Fibroblast of lung (primary cell): Measurements from ENCODE around the gene BABAM2. TPM values are rescaled to one million over a fixed set of nuclear protein-coding genes. Genes with fewer than 3 reads are reported as not detected.
"Not testable (repeated sequence)": the region's sequence is repeated elsewhere in the genome, so short reads cannot be mapped to it uniquely, and the experiment has no call there.

Source experiments
- DNase-seq, 2 donors: peaks; one replicate each; pipeline versions ENCODE4 v3.0.0 to v3.0.0-alpha.2; 2010; ENCODE audit warnings: low read depth in 2 of 2
- H2AFZ ChIP-seq: 2 replicates; pipeline ENCODE4 v1.5.1; 2012; ENCODE audit warnings: low read length, control low read depth, inconsistent platforms
- H3K27ac ChIP-seq: 2 replicates; pipeline ENCODE4 v1.5.1; 2011; ENCODE audit warnings: low read length, control low read depth; ENCODE audit not compliant: insufficient read depth
- H3K27me3 ChIP-seq: 2 replicates; pipeline ENCODE4 v1.5.1; 2011; ENCODE audit warnings: mild to moderate bottlenecking, low read length; ENCODE audit not compliant: control insufficient read depth, insufficient read depth
- H3K36me3 ChIP-seq: 2 replicates; pipeline ENCODE4 v1.5.1; 2011; ENCODE audit warnings: low read length; ENCODE audit not compliant: control insufficient read depth, insufficient read depth
- H3K4me1 ChIP-seq: 2 replicates; pipeline ENCODE4 v1.5.1; 2011; ENCODE audit warnings: low read length; ENCODE audit not compliant: control insufficient read depth, insufficient read depth; ENCODE audit errors: extremely low read depth
- H3K4me2 ChIP-seq: 2 replicates; pipeline ENCODE4 v1.5.1; 2011; ENCODE audit warnings: low read length, control low read depth; ENCODE audit not compliant: insufficient read depth; ENCODE audit errors: extremely low read depth
- H3K4me3 ChIP-seq, 4 experiments: fragments of 200-600 bp in 1 of 4; sonication (generic) in 1 of 4; replicated peaks in 1 of 4; 2 replicates each; pipeline ENCODE4 v1.5.1; 2011 to 2016; ENCODE audit warnings: low read length in 4 of 4, low read depth in 3 of 4, mild to moderate bottlenecking in 3 of 4, control low read depth in 2 of 4, inconsistent platforms in 1 of 4, mixed read lengths in 1 of 4; ENCODE audit not compliant: insufficient read depth in 1 of 4; ENCODE audit errors: control extremely low read depth in 1 of 4
- H3K79me2 ChIP-seq: 2 replicates; pipeline ENCODE4 v1.5.1; 2012; ENCODE audit warnings: mild to moderate bottlenecking, low read length, inconsistent platforms; ENCODE audit not compliant: control insufficient read depth, insufficient read depth
- H3K9ac ChIP-seq: 2 replicates; pipeline ENCODE4 v1.5.1; 2011; ENCODE audit warnings: mild to moderate bottlenecking, low read length, control low read depth; ENCODE audit not compliant: insufficient read depth
- H3K9me3 ChIP-seq: 2 replicates; pipeline ENCODE4 v1.5.1; 2012; ENCODE audit warnings: low read depth, low read length; ENCODE audit not compliant: control insufficient read depth, insufficient read depth
- H4K20me1 ChIP-seq: 2 replicates; pipeline ENCODE4 v1.5.1; 2011; ENCODE audit warnings: low read length; ENCODE audit not compliant: control insufficient read depth, insufficient read depth; ENCODE audit errors: extremely low read depth
- CTCF ChIP-seq, 2 donors: IDR thresholded peaks in 1 of 2; conservative IDR thresholded peaks in 1 of 2; 1 replicate in 1 of 2; 2 replicates in 1 of 2; pipeline ENCODE4 v1.5.1; 2011 to 2012; ENCODE audit warnings: low read length in 2 of 2, control low read depth in 1 of 2, inconsistent platforms in 1 of 2, low read depth in 1 of 2, mild to moderate bottlenecking in 1 of 2
- EZH2 ChIP-seq: IDR thresholded peaks from 2 replicates; pipeline ENCODE4 v1.5.1; 2012; ENCODE audit warnings: low read length, control low read depth, mild to moderate bottlenecking; ENCODE audit errors: missing control alignments
- polyA plus RNA-seq, 2 donors: library from polyadenylated mRNA; depleted of rRNA in 1 of 2; stranded (reverse) in 1 of 2; unstranded in 1 of 2; fragments of >200 nt; gene quantifications; 2 replicates each; pipeline ENCODE4 v1.2.1, GENCODE V29; 2011 to 2012; ENCODE audit warnings: missing spikeins in 1 of 2
- total RNA-seq: library from RNA; depleted of rRNA; stranded (reverse); fragments of >200 nt; gene quantifications from 2 replicates; pipeline ENCODE4 v1.2.1, GENCODE V29; 2014

Gene BABAM2
- total and polyA plus RNA-seq, 2 donors (not counting 1 experiment from before 2014, with no cell fraction given) = 25.6 to 33.4 TPM

- Histone ChIP-seq H4K20me1 (no peaks in the 10 kb centered on the region), H3K27ac (no peak overlapping the region), H3K4me3 (no peak overlapping the region), H3K79me2 (no peaks in the 10 kb centered on the region), H3K4me1 (no peaks in the 10 kb centered on the region), H3K27me3 (no peaks in the 10 kb centered on the region), H2AFZ (no peak overlapping the region), H3K36me3 (no peaks in the 10 kb centered on the region), H3K9ac (no peak overlapping the region), H3K4me2 (no peak overlapping the region), H3K9me3 (no peaks in the 10 kb centered on the region)
- TF ChIP-seq CTCF (conservative IDR thresholded peaks at IDR 0.05 in 1 of 2, IDR thresholded peaks at IDR 0.05 in 1 of 2; ENCODE audit: low read depth in 1 of 2, low read length in 2 of 2) (no peak), EZH2 (no peak)
- no peak for DNase-seq
These were observed 11.7 kb upstream of the BABAM2 start for GRCh38 chr2:27878825-27879224.

- not testable (repeated sequence) for H3K36me3 ChIP-seq, H3K27ac ChIP-seq, H3K79me2 ChIP-seq, H3K9ac ChIP-seq, H2AFZ ChIP-seq, H3K27me3 ChIP-seq, H3K4me3 ChIP-seq, H3K4me2 ChIP-seq, H3K4me1 ChIP-seq, H3K9me3 ChIP-seq, H4K20me1 ChIP-seq
- DNase-seq = peak in 1 of 2 donors; percentile 64
These were observed 8.5 kb upstream of the BABAM2 start for GRCh38 chr2:27881815-27882583.

GRCh38 chr2:27882584-27882922 lies 8.0 kb upstream of the BABAM2 start:
- not testable (repeated sequence) for H4K20me1 ChIP-seq, H2AFZ ChIP-seq, H3K79me2 ChIP-seq, H3K36me3 ChIP-seq, H3K4me2 ChIP-seq, H3K27ac ChIP-seq, H3K27me3 ChIP-seq, DNase-seq, H3K9ac ChIP-seq, H3K9me3 ChIP-seq, H3K4me1 ChIP-seq, H3K4me3 ChIP-seq

- Histone ChIP-seq H3K36me3 (no peaks in the 10 kb centered on the region), H3K4me2 (no peak overlapping the region), H3K27me3 (no peaks in the 10 kb centered on the region), H3K27ac (no peak overlapping the region), H4K20me1 (no peaks in the 10 kb centered on the region), H3K4me3 (no peak overlapping the region), H3K4me1 (peaks cover 10% of the 10 kb centered on the region), H2AFZ (no peak overlapping the region), H3K79me2 (no peaks in the 10 kb centered on the region), H3K9ac (no peak overlapping the region), H3K9me3 (no peaks in the 10 kb centered on the region)
- TF ChIP-seq EZH2 = no peak
- no peak for DNase-seq
These were observed 5.9 kb upstream of the BABAM2 start for GRCh38 chr2:27884601-27885000.
